Measurements from ENCODE around the gene NUDT3.
A peak's percentile ranks its signal among the peaks of the same experiment; 100 is the strongest.

The NUDT3 gene

GRCh38 chr6:34308483-34308882, 84.0 kb downstream of the NUDT3 start:
- Mint-ChIP-seq H3K27ac (peak overlapping the region; percentile 42), H3K36me3 (ENCODE audit: low read depth) (peaks cover 16% of the 10 kb centered on the region), H3K9me3 (no peaks in the 10 kb centered on the region), H3K4me3 (no peak overlapping the region), H3K27me3 (ENCODE audit: low read depth, poor library complexity) (no peaks in the 10 kb centered on the region), H3K4me1 (peaks cover 28% of the 10 kb centered on the region)
- no peak for TF ChIP-seq CTCF (IDR thresholded peaks at IDR 0.05)
- no peak for DNase-seq

- no peak for DNase-seq
- peak overlapping the region; percentile 15 for H3K27ac Mint-ChIP-seq
- peaks cover 20% of the 10 kb centered on the region for H3K4me1 Mint-ChIP-seq
- peaks cover 14% of the 10 kb centered on the region for H3K36me3 Mint-ChIP-seq (ENCODE audit: low read depth)
- TF ChIP-seq CTCF (IDR thresholded peaks at IDR 0.05), result no peak
- no peaks in the 10 kb centered on the region for H3K27me3 Mint-ChIP-seq (ENCODE audit: low read depth, poor library complexity)
- H3K4me3 Mint-ChIP-seq, result no peak overlapping the region
- H3K9me3 Mint-ChIP-seq, result no peaks in the 10 kb centered on the region
Measured at GRCh38 chr6:34305982-34306708, 86.3 kb downstream of the NUDT3 start.

GRCh38 chr6:34305497-34305896, 87.0 kb downstream of the NUDT3 start:
- Mint-ChIP-seq H3K4me3 (no peak overlapping the region), H3K4me1 (peaks cover 20% of the 10 kb centered on the region), H3K36me3 (ENCODE audit: low read depth) (peaks cover 14% of the 10 kb centered on the region), H3K27me3 (ENCODE audit: low read depth, poor library complexity) (no peaks in the 10 kb centered on the region), H3K27ac (no peak overlapping the region), H3K9me3 (no peaks in the 10 kb centered on the region)
- TF ChIP-seq CTCF (IDR thresholded peaks at IDR 0.05), result no peak
- no peak for DNase-seq

- DNase-seq, result no peak
- Mint-ChIP-seq H3K9me3 (no peaks in the 10 kb centered on the region), H3K4me3 (no peak overlapping the region), H3K36me3 (ENCODE audit: low read depth) (peaks cover 14% of the 10 kb centered on the region), H3K27me3 (ENCODE audit: low read depth, poor library complexity) (no peaks in the 10 kb centered on the region), H3K27ac (no peak overlapping the region), H3K4me1 (peaks cover 16% of the 10 kb centered on the region)
- TF ChIP-seq CTCF (IDR thresholded peaks at IDR 0.05), result no peak
Measured at GRCh38 chr6:34304164-34304563, 88.3 kb downstream of the NUDT3 start.

- H3K9me3 Mint-ChIP-seq, result no peaks in the 10 kb centered on the region
- H3K4me1 Mint-ChIP-seq, result peaks cover 5% of the 10 kb centered on the region
- peaks cover 14% of the 10 kb centered on the region for H3K36me3 Mint-ChIP-seq (ENCODE audit: low read depth)
- no peak for DNase-seq
- H3K4me3 Mint-ChIP-seq, result no peak overlapping the region
- no peak overlapping the region for H3K27ac Mint-ChIP-seq
- no peak for TF ChIP-seq CTCF (IDR thresholded peaks at IDR 0.05)
- H3K27me3 Mint-ChIP-seq (ENCODE audit: low read depth, poor library complexity), result no peaks in the 10 kb centered on the region
Measured at GRCh38 chr6:34302929-34303328, 89.5 kb downstream of the NUDT3 start.

GRCh38 chr6:34301408-34301807, 91.1 kb downstream of the NUDT3 start:
- TF ChIP-seq CTCF (IDR thresholded peaks at IDR 0.05), result no peak
- H3K27ac Mint-ChIP-seq, result no peak overlapping the region
- no peaks in the 10 kb centered on the region for H3K4me1 Mint-ChIP-seq
- no peaks in the 10 kb centered on the region for H3K9me3 Mint-ChIP-seq
- no peak for DNase-seq
- H3K4me3 Mint-ChIP-seq, result no peak overlapping the region
- H3K27me3 Mint-ChIP-seq (ENCODE audit: low read depth, poor library complexity), result no peaks in the 10 kb centered on the region
- peaks cover 10% of the 10 kb centered on the region for H3K36me3 Mint-ChIP-seq (ENCODE audit: low read depth)
